ENCODE measurements around the gene GNG11.

DNA sequence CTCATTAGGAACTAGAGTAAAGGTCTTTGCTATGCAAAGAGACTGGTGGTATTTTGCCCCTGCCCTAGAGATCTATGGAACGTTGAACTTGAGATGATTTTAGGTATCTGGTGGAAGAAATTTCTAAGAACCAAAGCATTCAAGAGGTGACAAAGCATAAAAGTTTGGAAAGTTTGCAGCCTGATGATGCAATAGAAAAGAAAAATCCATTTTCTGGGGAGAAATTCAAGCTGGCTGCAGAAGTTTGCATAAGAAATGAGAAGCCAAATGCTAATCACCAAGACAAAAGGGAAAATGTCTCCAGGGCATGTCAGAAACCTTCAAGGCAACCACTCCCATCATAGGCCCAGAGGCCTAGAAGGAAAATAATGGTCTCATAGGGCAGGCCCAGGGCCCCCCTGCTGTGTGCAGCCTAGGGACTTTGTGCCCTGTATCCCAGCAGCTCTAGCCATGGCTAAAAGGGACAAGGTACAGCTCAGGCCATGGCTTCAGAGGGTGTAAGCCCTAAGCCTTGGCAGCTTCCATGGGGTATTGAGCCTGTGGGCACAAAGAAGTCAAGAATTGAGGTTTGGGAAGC lies 47.4 kb upstream of the GNG11 start:
- TF ChIP-seq, protein P1, sequence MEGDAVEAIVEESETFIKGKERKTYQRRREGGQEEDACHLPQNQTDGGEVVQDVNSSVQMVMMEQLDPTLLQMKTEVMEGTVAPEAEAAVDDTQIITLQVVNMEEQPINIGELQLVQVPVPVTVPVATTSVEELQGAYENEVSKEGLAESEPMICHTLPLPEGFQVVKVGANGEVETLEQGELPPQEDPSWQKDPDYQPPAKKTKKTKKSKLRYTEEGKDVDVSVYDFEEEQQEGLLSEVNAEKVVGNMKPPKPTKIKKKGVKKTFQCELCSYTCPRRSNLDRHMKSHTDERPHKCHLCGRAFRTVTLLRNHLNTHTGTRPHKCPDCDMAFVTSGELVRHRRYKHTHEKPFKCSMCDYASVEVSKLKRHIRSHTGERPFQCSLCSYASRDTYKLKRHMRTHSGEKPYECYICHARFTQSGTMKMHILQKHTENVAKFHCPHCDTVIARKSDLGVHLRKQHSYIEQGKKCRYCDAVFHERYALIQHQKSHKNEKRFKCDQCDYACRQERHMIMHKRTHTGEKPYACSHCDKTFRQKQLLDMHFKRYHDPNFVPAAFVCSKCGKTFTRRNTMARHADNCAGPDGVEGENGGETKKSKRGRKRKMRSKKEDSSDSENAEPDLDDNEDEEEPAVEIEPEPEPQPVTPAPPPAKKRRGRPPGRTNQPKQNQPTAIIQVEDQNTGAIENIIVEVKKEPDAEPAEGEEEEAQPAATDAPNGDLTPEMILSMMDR (IDR thresholded peaks at IDR 0.05), result no peak
- TF ChIP-seq POLR2A (IDR thresholded peaks at IDR 0.05), result no peak
- TF ChIP-seq EP300 (IDR thresholded peaks at IDR 0.05), result no peak
